Type B pancreatic cell (in vitro differentiated cells): Measurements from ENCODE around the gene SLC35D3. TPM values are rescaled to one million over a fixed set of nuclear protein-coding genes. Genes with fewer than 3 reads are reported as not detected.

Experiments used
- DNase-seq: peaks from one replicate; pipeline ENCODE4 v3.0.0; 2021; ENCODE audit warnings: mixed read lengths; ENCODE audit not compliant: unreplicated experiment; ENCODE audit errors: extremely low spot score
- H3K27ac Mint-ChIP-seq: 2 replicates; pipeline ENCODE4 v1.8.0; 2021; ENCODE audit warnings: mild to moderate bottlenecking, mixed read lengths
- H3K27me3 Mint-ChIP-seq: 2 replicates; pipeline ENCODE4 v1.8.0; 2021; ENCODE audit warnings: mixed read lengths
- H3K36me3 Mint-ChIP-seq: 2 replicates; pipeline ENCODE4 v1.8.0; 2021; ENCODE audit warnings: mixed read lengths
- H3K4me1 Mint-ChIP-seq: one replicate; pipeline ENCODE4 v1.8.0; 2021; ENCODE audit warnings: mixed read lengths; ENCODE audit not compliant: unreplicated experiment
- H3K4me3 Mint-ChIP-seq: 2 replicates; pipeline ENCODE4 v1.8.0; 2021; ENCODE audit warnings: mild to moderate bottlenecking, mixed read lengths
- H3K9me3 Mint-ChIP-seq: 2 replicates; pipeline ENCODE4 v1.8.0; 2021; ENCODE audit warnings: mixed read lengths
- total RNA-seq: library from RNA; stranded (reverse); gene quantifications from 2 replicates; pipeline ENCODE4 v1.2.1, GENCODE V29; 2021; ENCODE audit warnings: low replicate concordance
- TF ChIP-seq, protein P1 (sequence below): fragments of 200-600 bp; sonication (generic); conservative IDR thresholded peaks from 2 replicates; pipeline ENCODE4 v1.5.0; 2021; ENCODE audit warnings: antibody characterized with exemption, mild to moderate bottlenecking

Gene SLC35D3
- total RNA-seq, 1 donor from 2014 or later: 0.41 TPM

DNA sequence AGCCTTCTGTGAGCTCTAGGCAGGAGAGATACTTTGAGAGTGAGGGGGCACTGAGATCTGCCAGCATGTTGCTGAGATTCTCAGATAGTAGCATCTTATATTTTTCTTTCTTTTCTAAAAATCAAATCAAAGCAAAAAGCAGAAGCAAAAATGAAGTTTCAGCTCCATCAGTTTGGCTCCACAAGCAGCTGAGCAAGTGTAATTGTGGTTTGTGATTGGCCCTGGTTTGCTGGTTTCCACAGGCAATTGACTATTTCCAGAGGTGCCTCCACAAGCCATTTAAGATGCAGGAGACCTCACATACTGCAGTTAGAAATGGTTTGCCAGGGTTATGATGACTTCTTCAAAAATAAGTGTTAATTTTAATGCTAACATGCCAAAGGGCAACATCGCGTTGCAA lies 4.3 kb downstream of the SLC35D3 start:
- TF ChIP-seq, protein P1, sequence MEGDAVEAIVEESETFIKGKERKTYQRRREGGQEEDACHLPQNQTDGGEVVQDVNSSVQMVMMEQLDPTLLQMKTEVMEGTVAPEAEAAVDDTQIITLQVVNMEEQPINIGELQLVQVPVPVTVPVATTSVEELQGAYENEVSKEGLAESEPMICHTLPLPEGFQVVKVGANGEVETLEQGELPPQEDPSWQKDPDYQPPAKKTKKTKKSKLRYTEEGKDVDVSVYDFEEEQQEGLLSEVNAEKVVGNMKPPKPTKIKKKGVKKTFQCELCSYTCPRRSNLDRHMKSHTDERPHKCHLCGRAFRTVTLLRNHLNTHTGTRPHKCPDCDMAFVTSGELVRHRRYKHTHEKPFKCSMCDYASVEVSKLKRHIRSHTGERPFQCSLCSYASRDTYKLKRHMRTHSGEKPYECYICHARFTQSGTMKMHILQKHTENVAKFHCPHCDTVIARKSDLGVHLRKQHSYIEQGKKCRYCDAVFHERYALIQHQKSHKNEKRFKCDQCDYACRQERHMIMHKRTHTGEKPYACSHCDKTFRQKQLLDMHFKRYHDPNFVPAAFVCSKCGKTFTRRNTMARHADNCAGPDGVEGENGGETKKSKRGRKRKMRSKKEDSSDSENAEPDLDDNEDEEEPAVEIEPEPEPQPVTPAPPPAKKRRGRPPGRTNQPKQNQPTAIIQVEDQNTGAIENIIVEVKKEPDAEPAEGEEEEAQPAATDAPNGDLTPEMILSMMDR: no peak
- H3K4me3 Mint-ChIP-seq: no peak overlapping the region
- peaks cover 55% of the 10 kb centered on the region for H3K27me3 Mint-ChIP-seq
- no peak for DNase-seq
- no peaks in the 10 kb centered on the region for H3K36me3 Mint-ChIP-seq
- peaks cover 5% of the 10 kb centered on the region for H3K9me3 Mint-ChIP-seq
- H3K4me1 Mint-ChIP-seq: no peaks in the 10 kb centered on the region
- H3K27ac Mint-ChIP-seq: no peak overlapping the region

DNA sequence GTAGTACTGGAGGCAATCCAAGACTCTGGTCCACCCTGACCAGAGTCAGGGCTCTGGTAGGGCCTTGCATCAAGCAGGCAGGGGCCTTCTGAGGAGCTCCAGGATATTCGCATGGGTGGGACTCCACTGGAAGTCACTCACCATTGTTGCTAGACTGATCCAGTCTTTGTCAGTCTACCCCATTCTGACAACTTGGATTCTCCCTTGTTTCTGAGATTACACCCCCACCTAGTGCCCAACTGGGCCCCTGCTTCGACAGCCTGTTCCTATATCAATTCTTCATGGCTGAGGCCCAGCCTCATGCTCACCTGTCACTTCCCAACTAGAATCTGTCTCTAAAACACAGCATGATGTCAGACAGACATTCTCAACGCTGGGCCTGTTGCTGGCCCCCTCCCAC lies 5.2 kb downstream of the SLC35D3 start:
- DNase-seq: no peak
- no peak overlapping the region for H3K4me3 Mint-ChIP-seq
- H3K4me1 Mint-ChIP-seq: no peaks in the 10 kb centered on the region
- peaks cover 54% of the 10 kb centered on the region for H3K27me3 Mint-ChIP-seq
- H3K27ac Mint-ChIP-seq: no peak overlapping the region
- TF ChIP-seq, protein P1: peak; percentile 48
- no peaks in the 10 kb centered on the region for H3K36me3 Mint-ChIP-seq
- H3K9me3 Mint-ChIP-seq: peaks cover 5% of the 10 kb centered on the region

- Mint-ChIP-seq H3K4me3 (no peak overlapping the region), H3K27me3 (peaks cover 39% of the 10 kb centered on the region)
- TF ChIP-seq, protein P1: no peak
These were observed 8.4 kb downstream of the SLC35D3 start for GRCh38 chr6:136930528-136930927.

DNA sequence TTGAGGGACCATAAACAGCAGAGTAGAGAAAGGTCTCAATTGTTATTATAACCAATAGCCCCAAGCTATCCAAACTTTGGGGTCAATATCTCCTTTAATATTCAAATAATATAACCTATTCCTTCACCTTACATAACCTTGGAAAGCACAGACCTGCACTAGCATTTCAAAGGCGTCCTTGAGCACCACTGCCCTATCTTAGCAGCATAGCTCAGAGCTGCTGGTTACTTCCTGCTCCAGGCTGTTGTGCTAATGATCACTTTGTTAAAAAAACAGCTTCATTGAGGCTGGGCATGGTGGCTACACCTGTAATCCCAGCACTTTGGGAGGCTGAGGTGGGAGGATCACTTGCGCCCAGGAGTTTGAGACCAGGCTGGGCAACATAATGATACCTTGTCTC lies 10.5 kb downstream of the SLC35D3 start:
- no peak overlapping the region for H3K27ac Mint-ChIP-seq
- no peak overlapping the region for H3K4me3 Mint-ChIP-seq
- TF ChIP-seq, protein P1: no peak
- H3K27me3 Mint-ChIP-seq: peaks cover 23% of the 10 kb centered on the region
- no peak for DNase-seq
- H3K4me1 Mint-ChIP-seq: no peaks in the 10 kb centered on the region
- no peaks in the 10 kb centered on the region for H3K36me3 Mint-ChIP-seq
- peaks cover 5% of the 10 kb centered on the region for H3K9me3 Mint-ChIP-seq

More at GRCh38 chr6:136930528-136930927, 8.4 kb downstream of the SLC35D3 start:
- Mint-ChIP-seq H3K9me3 (peaks cover 5% of the 10 kb centered on the region), H3K27ac (no peak overlapping the region), H3K4me1 (no peaks in the 10 kb centered on the region), H3K36me3 (no peaks in the 10 kb centered on the region)
- DNase-seq: no peak

DNA sequence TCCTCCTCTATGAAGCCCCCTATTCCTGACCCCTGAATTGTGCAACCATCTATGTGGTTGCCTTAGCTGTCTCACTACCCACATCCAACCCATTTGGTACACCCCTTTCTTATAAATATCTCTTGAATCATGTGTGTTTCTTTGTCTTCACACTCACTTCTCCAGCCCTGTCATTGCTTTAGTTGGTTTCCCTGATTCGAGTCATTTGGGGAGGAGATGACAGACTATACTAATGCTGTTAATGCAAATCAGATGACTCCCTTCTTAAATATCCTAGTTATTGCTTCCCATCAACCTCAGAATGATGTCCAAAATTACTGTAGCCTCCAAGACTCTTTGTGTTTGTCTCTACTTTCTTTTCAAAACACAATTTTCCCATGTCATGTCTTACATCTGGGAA lies 23.0 kb downstream of the SLC35D3 start:
- peaks cover 4% of the 10 kb centered on the region for H3K9me3 Mint-ChIP-seq
- no peak for DNase-seq
- peaks cover 3% of the 10 kb centered on the region for H3K27me3 Mint-ChIP-seq
- no peak overlapping the region for H3K4me3 Mint-ChIP-seq
- no peaks in the 10 kb centered on the region for H3K4me1 Mint-ChIP-seq
- H3K27ac Mint-ChIP-seq: no peak overlapping the region
- TF ChIP-seq, protein P1: no peak
- peaks cover 3% of the 10 kb centered on the region for H3K36me3 Mint-ChIP-seq

DNA sequence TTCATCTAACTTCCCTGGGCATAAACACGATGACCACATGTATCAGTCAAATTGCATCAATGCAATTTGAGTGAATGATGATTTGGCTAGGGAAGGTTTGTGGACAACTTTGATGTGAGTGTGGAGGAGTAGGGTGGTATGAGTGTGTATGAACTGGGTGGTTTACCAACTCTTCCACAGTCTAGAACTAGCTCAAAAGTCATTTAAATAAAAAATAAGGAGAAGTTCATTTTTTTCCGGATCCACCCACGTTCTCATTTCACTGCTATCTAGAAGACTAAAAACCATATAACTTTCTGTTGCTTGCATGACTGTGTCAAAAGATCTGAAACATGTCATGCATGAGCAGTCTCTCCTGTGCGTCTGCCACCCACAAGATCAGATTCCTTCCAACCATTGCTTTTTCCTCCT lies 23.6 kb downstream of the SLC35D3 start:
- Mint-ChIP-seq H3K36me3 (peaks cover 3% of the 10 kb centered on the region), H3K4me3 (no peak overlapping the region), H3K27ac (no peak overlapping the region), H3K4me1 (no peaks in the 10 kb centered on the region), H3K9me3 (peaks cover 4% of the 10 kb centered on the region), H3K27me3 (peaks cover 3% of the 10 kb centered on the region)
- TF ChIP-seq, protein P1: no peak
- DNase-seq: no peak
